Progenitor cell of endocrine pancreas (in vitro differentiated cells): ENCODE data around the gene ARRDC1. TPM values are rescaled to one million over a fixed set of nuclear protein-coding genes. Genes with fewer than 3 reads are reported as not detected.
"Not testable (repeated sequence)": the region's sequence is repeated elsewhere in the genome, so short reads cannot be mapped to it uniquely, and the experiment has no call there.

Source experiments
- DNase-seq: peaks from one replicate; pipeline ENCODE4 v3.0.0; 2021; ENCODE audit warnings: low spot score; ENCODE audit not compliant: unreplicated experiment
- H3K27ac Mint-ChIP-seq: 2 replicates; pipeline ENCODE4 v1.8.0; 2021; ENCODE audit warnings: mild to moderate bottlenecking, moderate library complexity, mixed read lengths
- H3K27me3 Mint-ChIP-seq: 2 replicates; pipeline ENCODE4 v1.8.0; 2021; ENCODE audit warnings: mixed read lengths
- H3K36me3 Mint-ChIP-seq: 2 replicates; pipeline ENCODE4 v1.8.0; 2022; ENCODE audit warnings: mixed read lengths; ENCODE audit not compliant: insufficient read depth
- H3K4me1 Mint-ChIP-seq: 2 replicates; pipeline ENCODE4 v1.8.0; 2021; ENCODE audit warnings: low read depth, mixed read lengths
- H3K4me3 Mint-ChIP-seq: 2 replicates; pipeline ENCODE4 v1.8.0; 2021; ENCODE audit warnings: low read depth, mild to moderate bottlenecking, moderate library complexity, mixed read lengths
- H3K9me3 Mint-ChIP-seq: 2 replicates; pipeline ENCODE4 v1.8.0; 2021; ENCODE audit warnings: low read depth, mixed read lengths
- CTCF ChIP-seq: fragments of 200-600 bp; sonication (generic); IDR thresholded peaks from one replicate; pipeline ENCODE4 v1.5.0; 2021; ENCODE audit warnings: antibody characterized with exemption, mild to moderate bottlenecking; ENCODE audit not compliant: unreplicated experiment
- total RNA-seq: library from RNA; stranded (reverse); gene quantifications from 2 replicates; pipeline ENCODE4 v1.2.1, GENCODE V29; 2021

The ARRDC1 gene
- total RNA-seq, 1 donor from 2014 or later, result 74.9 TPM

DNA sequence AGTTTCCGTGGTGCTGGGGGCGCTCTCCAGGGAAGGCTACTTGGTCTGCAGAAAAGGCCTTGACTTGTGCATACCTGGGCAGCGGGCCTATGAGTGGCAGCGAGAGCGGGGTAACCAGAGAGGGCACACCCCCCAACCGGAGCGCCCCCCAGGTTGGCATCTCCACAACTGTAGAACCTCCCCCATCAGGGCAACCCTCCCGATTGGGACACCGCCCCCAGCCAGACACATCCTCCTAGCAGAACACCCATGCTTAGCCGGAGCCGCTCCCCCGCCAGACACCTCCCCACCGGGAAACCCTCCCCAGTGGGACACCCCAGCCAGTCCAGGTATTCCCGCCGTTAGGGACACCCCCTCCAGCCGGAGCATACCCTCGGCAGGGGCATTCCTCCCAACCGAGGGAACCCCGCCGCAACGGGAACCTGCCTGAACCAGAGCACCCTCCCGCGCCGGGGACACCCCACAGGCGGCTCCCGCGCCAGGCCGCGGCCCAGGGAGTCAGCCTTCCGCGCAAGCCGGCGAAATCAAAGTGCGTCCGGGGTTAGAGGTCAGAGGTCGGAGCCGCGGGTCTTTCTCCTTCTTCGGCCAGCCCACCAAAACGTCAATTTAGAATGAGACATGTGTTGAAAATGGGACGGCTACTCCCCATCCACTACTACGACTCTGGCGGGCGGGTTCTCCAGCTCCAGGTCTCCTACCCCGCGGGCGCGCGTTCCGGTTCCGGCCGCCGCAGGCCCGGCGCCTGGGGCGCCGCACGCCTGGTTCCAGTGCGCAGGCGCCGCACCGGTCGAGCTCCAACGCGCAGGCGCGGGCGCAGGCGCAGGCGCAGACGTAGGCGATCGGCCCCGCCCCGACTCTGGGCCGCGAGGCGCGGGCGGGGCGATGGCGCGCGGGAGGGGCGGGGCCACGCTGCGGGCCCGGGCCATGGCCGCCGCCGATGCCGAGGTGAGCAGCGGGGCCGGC lies 12.9 kb downstream of the ARRDC1 start, which contains the start of gene EHMT1:
TSS of gene EHMT1 (plus strand) at position 901 of the 963 bp plus-strand sequence. CDS start at position 925, 24 bp downstream.
- peak; percentile 90 for DNase-seq
- Mint-ChIP-seq H3K4me3 (peak within 1 kb of the TSS; percentile 87), H3K36me3 (peaks cover 4% of the 10 kb centered on the region), H3K27ac (peak within 1 kb of the TSS; percentile 96), H3K4me1 (peaks cover 25% of the 10 kb centered on the region), H3K9me3 (no peaks in the 10 kb centered on the region), H3K27me3 (no peaks in the 10 kb centered on the region)
- TF ChIP-seq CTCF, result no peak

GRCh38 chr9:137619240-137620047 lies 14.0 kb downstream of the ARRDC1 start:
- H3K36me3 Mint-ChIP-seq, result peaks cover 6% of the 10 kb centered on the region
- H3K9me3 Mint-ChIP-seq, result no peaks in the 10 kb centered on the region
- DNase-seq, result peak; percentile 37
- no peaks in the 10 kb centered on the region for H3K27me3 Mint-ChIP-seq
- H3K4me1 Mint-ChIP-seq, result peaks cover 25% of the 10 kb centered on the region
- peak overlapping the region; percentile 87 for H3K4me3 Mint-ChIP-seq
- no peak for TF ChIP-seq CTCF
- H3K27ac Mint-ChIP-seq, result peak overlapping the region; percentile 94

DNA sequence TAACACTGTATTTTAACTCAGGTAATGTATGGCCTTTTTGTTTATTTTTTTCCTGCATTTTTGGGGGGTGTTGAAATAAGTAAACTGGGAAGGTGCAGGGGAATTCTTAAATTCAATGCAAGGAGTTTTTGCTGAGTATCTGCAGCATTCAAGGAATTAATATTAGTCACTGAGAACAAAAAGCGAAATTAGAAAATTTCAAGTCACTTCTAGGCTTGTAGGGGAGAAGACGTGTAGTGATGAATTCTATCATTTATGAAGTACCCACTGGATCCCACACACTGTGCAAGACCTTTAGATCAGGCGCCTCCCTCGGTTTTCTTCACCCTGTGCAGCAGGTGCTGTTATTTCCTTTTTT lies 14.5 kb downstream of the ARRDC1 start:
- DNase-seq, result no peak
- Mint-ChIP-seq H3K4me1 (peaks cover 25% of the 10 kb centered on the region), H3K36me3 (peaks cover 4% of the 10 kb centered on the region), H3K4me3 (peak overlapping the region; percentile 87), H3K27me3 (no peaks in the 10 kb centered on the region), H3K9me3 (no peaks in the 10 kb centered on the region), H3K27ac (peak overlapping the region; percentile 94)
- TF ChIP-seq CTCF, result no peak

DNA sequence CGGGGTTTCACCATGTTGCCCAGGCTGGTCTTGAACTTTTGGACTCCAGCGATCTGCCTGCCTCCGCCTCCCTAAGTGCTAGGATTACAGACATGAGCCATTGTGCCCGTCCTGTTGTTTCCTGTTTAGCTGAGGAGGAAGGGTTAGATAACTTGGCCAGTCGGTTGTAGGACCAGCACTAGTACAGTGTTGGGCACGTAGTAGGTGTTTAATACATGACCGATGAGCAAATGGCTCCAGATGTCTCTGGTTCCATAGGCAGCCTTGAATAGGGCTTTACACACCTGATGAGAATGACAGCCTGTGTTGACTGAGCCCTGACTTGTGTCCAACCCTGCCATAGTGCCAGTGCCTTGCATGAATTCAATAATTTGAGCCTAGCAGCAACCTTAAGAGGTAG lies 15.1 kb downstream of the ARRDC1 start:
- no peak for TF ChIP-seq CTCF
- H3K9me3 Mint-ChIP-seq, result no peaks in the 10 kb centered on the region
- peak overlapping the region; percentile 33 for H3K4me3 Mint-ChIP-seq
- no peaks in the 10 kb centered on the region for H3K27me3 Mint-ChIP-seq
- no peak for DNase-seq
- peaks cover 25% of the 10 kb centered on the region for H3K4me1 Mint-ChIP-seq
- H3K36me3 Mint-ChIP-seq, result peaks cover 7% of the 10 kb centered on the region
- no peak overlapping the region for H3K27ac Mint-ChIP-seq

DNA sequence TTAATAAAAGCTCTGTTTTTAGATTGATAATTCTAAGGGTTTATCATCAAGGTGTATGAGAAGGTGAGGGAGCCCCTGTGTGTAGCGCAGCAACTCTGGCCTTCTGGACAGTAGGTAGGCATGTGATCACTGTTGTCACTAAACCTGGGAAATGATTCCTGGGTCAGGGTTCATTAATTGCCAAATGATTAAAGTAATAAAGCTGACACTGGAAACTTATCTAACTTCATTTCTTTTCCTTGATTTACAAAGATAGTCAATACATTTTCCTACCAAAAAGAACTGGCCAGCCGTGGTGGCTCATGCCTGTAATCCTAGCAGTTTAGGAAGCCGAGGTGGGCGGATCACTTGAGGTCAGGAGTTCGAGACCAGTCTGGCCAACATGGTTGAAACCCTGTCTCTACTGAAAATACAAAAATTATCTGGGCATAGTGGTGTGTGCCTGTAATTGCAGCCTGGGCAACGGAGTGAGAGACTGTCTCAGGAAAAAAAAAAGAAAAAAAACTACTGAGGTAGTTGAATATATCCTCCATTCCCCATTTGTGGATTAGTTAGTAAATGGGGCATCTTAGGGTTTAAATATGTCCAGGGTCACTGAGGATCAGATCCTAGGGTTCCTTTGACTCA lies 15.8 kb downstream of the ARRDC1 start:
- Mint-ChIP-seq H3K36me3 (peaks cover 7% of the 10 kb centered on the region), H3K27me3 (no peaks in the 10 kb centered on the region), H3K4me1 (peaks cover 25% of the 10 kb centered on the region), H3K9me3 (no peaks in the 10 kb centered on the region), H3K4me3 (peak overlapping the region; percentile 57), H3K27ac (peak overlapping the region; percentile 16)
- peak; percentile 51 for TF ChIP-seq CTCF
- DNase-seq, result no peak

DNA sequence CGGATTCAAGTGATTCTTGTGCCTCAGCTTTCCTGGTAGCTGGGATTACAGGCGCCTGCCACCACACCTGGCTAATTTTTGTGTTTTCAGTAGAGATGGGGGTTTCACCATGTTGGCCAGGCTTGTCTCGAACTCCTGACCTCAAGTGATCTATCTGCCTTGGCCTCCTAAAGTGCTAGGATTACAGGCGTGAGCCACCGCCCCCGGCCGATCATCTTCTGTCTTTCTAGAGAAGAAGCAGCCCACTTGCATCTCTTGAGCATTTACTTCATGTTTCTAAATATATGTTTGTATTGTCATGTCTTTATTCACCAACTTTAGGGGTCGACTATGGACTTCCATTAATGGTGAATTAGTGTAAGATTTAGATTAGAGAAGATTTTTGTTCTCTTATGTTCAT lies 16.7 kb downstream of the ARRDC1 start:
- not testable (repeated sequence) for H3K27me3 Mint-ChIP-seq, H3K4me3 Mint-ChIP-seq, H3K36me3 Mint-ChIP-seq, H3K9me3 Mint-ChIP-seq, DNase-seq
- H3K27ac Mint-ChIP-seq, result peak overlapping the region; percentile 52
- peaks cover 25% of the 10 kb centered on the region for H3K4me1 Mint-ChIP-seq
